CD4-positive, CD25-positive, alpha-beta regulatory T cell (primary cell): ENCODE measurements around the gene SLC22A5. TPM values are rescaled to one million over a fixed set of nuclear protein-coding genes. Genes with fewer than 3 reads are reported as not detected.
"Not testable (repeated sequence)": the region's sequence is repeated elsewhere in the genome, so short reads cannot be mapped to it uniquely, and the experiment has no call there.

ENCODE experiments used
- ATAC-seq, 2 donors: fragments of 150-1000 bp; cut with Tn5 transposase; one replicate each; pipeline ENCODE4 v1.10.0; 2021; ENCODE audit warnings: low read depth in 2 of 2, moderate number of reproducible peaks in 2 of 2, moderate library complexity in 1 of 2
- DNase-seq, 3 donors: peaks; one replicate each; pipeline versions ENCODE4 v3.0.0 to v3.0.0-alpha.2; 2012 to 2022; ENCODE audit warnings: mixed read lengths in 1 of 3
- H3K27ac ChIP-seq: one replicate; pipeline ENCODE4 v1.7.0; 2013; ENCODE audit warnings: mild to moderate bottlenecking, low read length; ENCODE audit not compliant: insufficient read depth, poor library complexity, severe bottlenecking
- H3K27me3 ChIP-seq: one replicate; pipeline ENCODE4 v1.7.0; 2013; ENCODE audit warnings: low read length; ENCODE audit not compliant: control insufficient read depth, insufficient read depth
- H3K36me3 ChIP-seq: one replicate; pipeline ENCODE4 v1.7.0; 2013; ENCODE audit warnings: mild to moderate bottlenecking, low read length, moderate library complexity; ENCODE audit not compliant: control insufficient read depth, insufficient read depth
- H3K4me1 ChIP-seq: 2 replicates; pipeline ENCODE4 v1.7.0; 2013; ENCODE audit warnings: mild to moderate bottlenecking, low read length; ENCODE audit not compliant: insufficient read depth, control insufficient read depth, poor library complexity, severe bottlenecking
- H3K4me3 ChIP-seq: one replicate; pipeline ENCODE4 v1.7.0; 2013; ENCODE audit warnings: low read depth, mild to moderate bottlenecking, low read length, moderate library complexity
- H3K9me3 ChIP-seq, 2 experiments: 1 replicate in 1 of 2; 2 replicates in 1 of 2; pipeline ENCODE4 v1.7.0; 2013; ENCODE audit warnings: low read length in 2 of 2, mild to moderate bottlenecking in 1 of 2, moderate library complexity in 1 of 2; ENCODE audit not compliant: control insufficient read depth in 2 of 2
- H3K27ac Mint-ChIP-seq, 3 donors: one replicate each; pipeline ENCODE4 v1.8.0; 2020 to 2022; ENCODE audit warnings: mild to moderate bottlenecking in 3 of 3, mixed read lengths in 3 of 3, moderate library complexity in 2 of 3
- H3K27me3 Mint-ChIP-seq: one replicate; pipeline ENCODE4 v1.8.0; 2022; ENCODE audit warnings: mild to moderate bottlenecking, mixed read lengths
- H3K36me3 Mint-ChIP-seq: one replicate; pipeline ENCODE4 v1.8.0; 2020; ENCODE audit warnings: mixed read lengths
- H3K4me1 Mint-ChIP-seq, 4 donors: one replicate each; pipeline ENCODE4 v1.8.0; 2020 to 2022; ENCODE audit warnings: mixed read lengths in 4 of 4, mild to moderate bottlenecking in 1 of 4
- H3K4me3 Mint-ChIP-seq, 4 donors: one replicate each; pipeline ENCODE4 v1.8.0; 2020 to 2022; ENCODE audit warnings: mild to moderate bottlenecking in 4 of 4, mixed read lengths in 4 of 4, moderate library complexity in 3 of 4
- H3K9me3 Mint-ChIP-seq, 7 donors: one replicate each; pipeline ENCODE4 v1.8.0; 2020 to 2022; ENCODE audit warnings: mixed read lengths in 7 of 7, mild to moderate bottlenecking in 3 of 7, moderate library complexity in 2 of 7
- polyA plus RNA-seq, 4 donors: library from polyadenylated mRNA; unstranded; fragments of 300-500 nt; fragmentation: Illumina TruSeq; gene quantifications; one replicate each; pipeline ENCODE4 v1.2.3, GENCODE V29; 2021
- total RNA-seq: library from RNA; stranded (reverse); gene quantifications from one replicate; pipeline ENCODE4 v1.2.3, GENCODE V29; 2022

SLC22A5 gene
- total and polyA plus RNA-seq, 5 donors from 2014 or later, result 0.54 to 3.2 (median 2.1) TPM

GRCh38 chr5:132397936-132398675, 28.6 kb downstream of the SLC22A5 start:
- Histone ChIP-seq H3K36me3 (peaks cover 17% of the 10 kb centered on the region), H3K4me1 (peaks cover 25% of the 10 kb centered on the region)
- Mint-ChIP-seq H3K4me1 (peaks cover 31 to 84% (median 59%) of the 10 kb centered on the region in 4 donors), H3K27ac (peak overlapping the region in 1 of 3 donors; percentile 59), H3K36me3 (peaks cover 16% of the 10 kb centered on the region)
- DNase-seq, H3K9me3 Mint-ChIP-seq, H3K27ac ChIP-seq, ATAC-seq, H3K4me3 Mint-ChIP-seq, H3K9me3 ChIP-seq, H3K4me3 ChIP-seq, H3K27me3 ChIP-seq, H3K27me3 Mint-ChIP-seq: not testable (repeated sequence)

- not testable (repeated sequence) for H3K27me3 ChIP-seq, H3K27ac Mint-ChIP-seq, DNase-seq, ATAC-seq, H3K4me3 ChIP-seq, H3K36me3 ChIP-seq, H3K27me3 Mint-ChIP-seq, H3K27ac ChIP-seq, H3K9me3 ChIP-seq, H3K9me3 Mint-ChIP-seq
- H3K4me1 Mint-ChIP-seq, result peaks cover 31 to 86% (median 69%) of the 10 kb centered on the region in 4 donors
- H3K4me3 Mint-ChIP-seq, result peak overlapping the region in 1 of 4 donors; percentile 8
- H3K4me1 ChIP-seq, result peaks cover 10% of the 10 kb centered on the region
- peaks cover 18% of the 10 kb centered on the region for H3K36me3 Mint-ChIP-seq
Observed at GRCh38 chr5:132404041-132404440, 34.5 kb downstream of the SLC22A5 start.

GRCh38 chr5:132405646-132406045, 36.1 kb downstream of the SLC22A5 start:
- ATAC-seq, result no peak
- no peaks in the 10 kb centered on the region for H3K36me3 ChIP-seq
- no peaks in the 10 kb centered on the region for H3K27me3 ChIP-seq
- no peak overlapping the region for H3K27ac ChIP-seq
- DNase-seq, result no peak
- no peak overlapping the region for H3K4me3 ChIP-seq
- peaks cover 4% of the 10 kb centered on the region for H3K27me3 Mint-ChIP-seq
- peaks cover 24% of the 10 kb centered on the region for H3K4me1 ChIP-seq
- H3K27ac Mint-ChIP-seq, result peak overlapping the region; percentile 72 to 99 (median 78)
- H3K9me3 ChIP-seq, result no peaks in the 10 kb centered on the region
- peaks cover 35 to 85% (median 66%) of the 10 kb centered on the region in 4 donors for H3K4me1 Mint-ChIP-seq
- peaks cover 0 to 3% (median 0%) of the 10 kb centered on the region in 7 donors for H3K9me3 Mint-ChIP-seq
- peak overlapping the region in 2 of 4 donors; percentile 6 to 70 for H3K4me3 Mint-ChIP-seq
- H3K36me3 Mint-ChIP-seq, result peaks cover 18% of the 10 kb centered on the region

DNA sequence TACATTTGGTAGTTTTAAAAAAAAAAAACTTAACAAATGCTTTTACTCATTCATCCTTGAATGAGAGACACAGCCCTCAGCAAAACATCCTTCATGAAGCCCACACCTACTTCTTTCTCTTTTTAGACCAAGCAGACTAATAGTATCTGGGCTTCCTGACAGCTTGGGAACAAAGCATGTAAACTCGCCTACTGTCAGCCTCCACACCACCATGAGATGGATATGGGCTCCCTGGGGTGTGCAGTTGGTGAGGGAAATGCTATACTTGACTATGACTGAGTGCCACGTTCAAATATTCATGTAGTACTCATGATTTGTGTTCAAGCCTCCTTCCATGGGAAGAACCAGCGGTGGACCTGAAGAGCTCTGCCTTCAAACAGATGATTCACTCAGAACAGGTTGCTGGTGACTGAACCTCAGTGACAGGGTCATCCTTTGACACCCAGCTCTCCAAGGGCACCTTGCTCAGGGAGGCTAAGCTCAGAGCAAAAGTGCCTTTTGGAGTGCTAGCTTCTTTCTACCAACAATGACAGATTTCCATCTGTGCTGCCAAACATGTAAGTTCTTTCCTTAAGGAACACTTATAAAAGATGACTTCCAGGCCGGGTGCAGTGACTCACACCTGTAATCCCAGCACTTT, 36.8 kb downstream of the SLC22A5 start:
- ATAC-seq (no peak), DNase-seq (no peak)
- Histone ChIP-seq H3K4me1 (peaks cover 27% of the 10 kb centered on the region), H3K27me3 (no peaks in the 10 kb centered on the region), H3K9me3 (no peaks in the 10 kb centered on the region), H3K4me3 (no peak overlapping the region), H3K27ac (no peak overlapping the region), H3K36me3 (no peaks in the 10 kb centered on the region)
- Mint-ChIP-seq H3K27ac (peak overlapping the region; percentile 63 to 99 (median 79)), H3K4me1 (peaks cover 29 to 80% (median 60%) of the 10 kb centered on the region in 4 donors), H3K36me3 (peaks cover 18% of the 10 kb centered on the region), H3K4me3 (peak overlapping the region in 2 of 4 donors; percentile 14 to 70), H3K9me3 (peaks cover 0 to 3% (median 0%) of the 10 kb centered on the region in 7 donors), H3K27me3 (peaks cover 4% of the 10 kb centered on the region)

- H3K4me3 ChIP-seq, result no peak overlapping the region
- H3K27me3 ChIP-seq, result no peaks in the 10 kb centered on the region
- peak overlapping the region; percentile 48 for H3K27ac ChIP-seq
- Mint-ChIP-seq H3K27ac (peak overlapping the region; percentile 79 to 99 (median 87)), H3K9me3 (peaks cover 0 to 3% (median 0%) of the 10 kb centered on the region in 7 donors), H3K4me1 (peaks cover 29 to 83% (median 57%) of the 10 kb centered on the region in 4 donors), H3K27me3 (peaks cover 4% of the 10 kb centered on the region), H3K36me3 (peaks cover 15% of the 10 kb centered on the region), H3K4me3 (peak overlapping the region in 2 of 4 donors; percentile 71 to 83)
- DNase-seq (no peak), ATAC-seq (no peak)
- no peaks in the 10 kb centered on the region for H3K9me3 ChIP-seq
- no peaks in the 10 kb centered on the region for H3K36me3 ChIP-seq
- peaks cover 43% of the 10 kb centered on the region for H3K4me1 ChIP-seq
Observed at GRCh38 chr5:132407970-132408369, 38.5 kb downstream of the SLC22A5 start.

GRCh38 chr5:132408456-132408855, 38.9 kb downstream of the SLC22A5 start:
- Mint-ChIP-seq H3K9me3 (peaks cover 0 to 3% (median 0%) of the 10 kb centered on the region in 7 donors), H3K36me3 (peaks cover 13% of the 10 kb centered on the region), H3K27ac (peak overlapping the region; percentile 79 to 99 (median 87)), H3K4me1 (peaks cover 34 to 85% (median 59%) of the 10 kb centered on the region in 4 donors), H3K4me3 (peak overlapping the region in 3 of 4 donors; percentile 24 to 94 (median 71)), H3K27me3 (peaks cover 4% of the 10 kb centered on the region)
- DNase-seq (no peak), ATAC-seq (no peak)
- Histone ChIP-seq H3K27ac (peak overlapping the region; percentile 98), H3K4me3 (peak overlapping the region; percentile 81), H3K27me3 (no peaks in the 10 kb centered on the region), H3K4me1 (peaks cover 48% of the 10 kb centered on the region), H3K36me3 (no peaks in the 10 kb centered on the region), H3K9me3 (no peaks in the 10 kb centered on the region)

- DNase-seq (no peak), ATAC-seq (no peak)
- Histone ChIP-seq H3K4me1 (peaks cover 53% of the 10 kb centered on the region), H3K4me3 (peak overlapping the region; percentile 81), H3K9me3 (no peaks in the 10 kb centered on the region), H3K27me3 (no peaks in the 10 kb centered on the region), H3K36me3 (no peaks in the 10 kb centered on the region), H3K27ac (peak overlapping the region; percentile 98)
- H3K4me1 Mint-ChIP-seq, result peaks cover 36 to 86% (median 59%) of the 10 kb centered on the region in 4 donors
- H3K36me3 Mint-ChIP-seq, result peaks cover 10% of the 10 kb centered on the region
- H3K4me3 Mint-ChIP-seq, result peak overlapping the region; percentile 89 to 99 (median 96)
- H3K9me3 Mint-ChIP-seq, result peaks cover 0 to 1% (median 0%) of the 10 kb centered on the region in 7 donors
- peaks cover 4% of the 10 kb centered on the region for H3K27me3 Mint-ChIP-seq
- H3K27ac Mint-ChIP-seq, result peak overlapping the region; percentile 79 to 99 (median 91)
Observed at GRCh38 chr5:132408965-132409364, 39.5 kb downstream of the SLC22A5 start.
